HCT116 (cell line): ENCODE measurements around the gene NALCN. TPM values are rescaled to one million over a fixed set of nuclear protein-coding genes. Genes with fewer than 3 reads are reported as not detected.

Source experiments
- ATAC-seq: fragments of 200-7000 bp; cut with Tn5 transposase; 2 replicates; pipeline ENCODE4 v1.9.1; 2020; ENCODE audit warnings: mild to moderate bottlenecking, moderate library complexity
- Bru-seq: library from RNA; stranded (reverse); fragments of 400-500 nt; gene quantifications from one replicate; lab custom pipeline; 2021; lab: Mats Ljungman, UMichigan
- BruChase-seq, 2 experiments: library from RNA; stranded (reverse); fragments of 400-500 nt; gene quantifications; one replicate each; lab custom pipeline; 2021; lab: Mats Ljungman, UMichigan
- BruUV-seq: library from RNA; stranded (reverse); fragments of 400-500 nt; replicated peaks from 2 replicates; lab custom pipeline; 2021; lab: Mats Ljungman, UMichigan
- CTCF ChIA-PET: fragments of 300-600 bp; sonication (Branson Sonifier 250); formaldehyde crosslinking; loops from one replicate; lab custom pipeline; 2021; ENCODE audit warnings: antibody characterized with exemption; lab: Charles Lee
- POLR2A ChIA-PET: fragments of 300-600, 350-600 bp; sonication (Branson Sonifier 250); formaldehyde crosslinking; loops from one replicate; lab custom pipeline; 2021; ENCODE audit warnings: antibody characterized with exemption; lab: Charles Lee
- RAD21 ChIA-PET, 2 experiments: fragments of 300-600 bp; sonication (Branson Sonifier 250); formaldehyde crosslinking; loops; one replicate each; lab custom pipeline; 2023; ENCODE audit warnings: low total read pairs in 2 of 2; ENCODE audit not compliant: uncharacterized antibody in 2 of 2, unreplicated experiment in 2 of 2, low non-redundant PET in 1 of 2; lab: Charles Lee
- DNase-seq: peaks from one replicate; pipeline ENCODE4 v3.0.0-alpha.2; 2010; ENCODE audit warnings: low read depth, low spot score
- H2AFZ ChIP-seq: fragments of 200-600 bp; shearing (Covaris generic), sonication (generic); 2 replicates; pipeline ENCODE4 v1.6.1; 2017; ENCODE audit warnings: low read depth, mixed run types, mixed read lengths, antibody characterized with exemption, low read length; ENCODE audit not compliant: poor library complexity, severe bottlenecking
- H3K27ac ChIP-seq: 2 replicates; pipeline ENCODE4 v1.5.1; 2012; ENCODE audit warnings: low read depth, low read length
- H3K27me3 ChIP-seq: fragments of 200-600 bp; sonication (generic); 2 replicates; pipeline ENCODE4 v1.6.1; 2016; ENCODE audit warnings: mixed run types, low read length, mixed read lengths; ENCODE audit not compliant: insufficient read depth
- H3K36me3 ChIP-seq, 2 experiments: fragments of 200-500 bp in 1 of 2; fragments of 200-600 bp in 1 of 2; sonication (Bioruptor generic) in 1 of 2; sonication (generic) in 1 of 2; 2 replicates each; pipeline versions ENCODE4 v1.5.1 to v1.6.1; 2014 to 2016; ENCODE audit warnings: low read length in 2 of 2, inconsistent platforms in 1 of 2, mixed read lengths in 1 of 2, mixed run types in 1 of 2; ENCODE audit not compliant: insufficient read depth in 2 of 2, control insufficient read depth in 1 of 2
- H3K4me1 ChIP-seq, 2 experiments: fragments of 200-600 bp in 1 of 2; sonication (generic) in 1 of 2; 2 replicates each; pipeline versions ENCODE4 v1.5.1 to v1.6.1; 2012 to 2017; ENCODE audit warnings: low read length in 2 of 2, inconsistent platforms in 1 of 2, mild to moderate bottlenecking in 1 of 2, mixed read lengths in 1 of 2, mixed run types in 1 of 2, moderate library complexity in 1 of 2; ENCODE audit not compliant: insufficient read depth in 2 of 2, control insufficient read depth in 1 of 2
- H3K4me2 ChIP-seq: fragments of 200-600 bp; sonication (generic); 2 replicates; pipeline ENCODE4 v1.6.1; 2017; ENCODE audit warnings: mixed run types, low read length, mixed read lengths
- H3K4me3 ChIP-seq, 2 experiments: fragments of 200-600 bp in 1 of 2; sonication (generic) in 1 of 2; replicated peaks in 1 of 2; 2 replicates each; pipeline ENCODE4 v1.5.1; 2011 to 2016; ENCODE audit warnings: low read length in 2 of 2, control low read depth in 1 of 2, low read depth in 1 of 2, mild to moderate bottlenecking in 1 of 2, mixed read lengths in 1 of 2, mixed run types in 1 of 2
- H3K79me2 ChIP-seq: fragments of 200-600 bp; sonication (generic); 2 replicates; pipeline ENCODE4 v1.6.1; 2017; ENCODE audit warnings: mild to moderate bottlenecking, mixed run types, low read length, moderate library complexity, mixed read lengths; ENCODE audit not compliant: insufficient read depth
- H3K9ac ChIP-seq: fragments of 200-600 bp; sonication (generic); 2 replicates; pipeline ENCODE4 v1.6.1; 2016; ENCODE audit warnings: low read length, mixed read lengths
- H3K9me2 ChIP-seq: fragments of 200-600 bp; sonication (generic), shearing (Covaris generic); 2 replicates; pipeline ENCODE4 v1.6.1; 2017; ENCODE audit warnings: mixed run types, mild to moderate bottlenecking, moderate library complexity; ENCODE audit not compliant: insufficient read depth
- H3K9me3 ChIP-seq, 2 experiments: fragments of 200-500 bp in 1 of 2; fragments of 200-600 bp in 1 of 2; sonication (Bioruptor generic) in 1 of 2; sonication (generic) in 1 of 2; 2 replicates each; pipeline ENCODE4 v1.6.1; 2014 to 2017; ENCODE audit warnings: low read length in 2 of 2, mixed read lengths in 2 of 2, inconsistent platforms in 1 of 2, low read depth in 1 of 2, mild to moderate bottlenecking in 1 of 2, mixed run types in 1 of 2, moderate library complexity in 1 of 2; ENCODE audit not compliant: control insufficient read depth in 1 of 2, insufficient read depth in 1 of 2
- H4K20me1 ChIP-seq: fragments of 200-600 bp; sonication (generic), shearing (Covaris generic); 2 replicates; pipeline ENCODE4 v1.6.1; 2017; ENCODE audit warnings: mixed run types, mild to moderate bottlenecking, moderate library complexity; ENCODE audit not compliant: insufficient read depth
- ATF3 ChIP-seq: IDR thresholded peaks from 2 replicates; pipeline ENCODE4 v1.6.1; 2012
- CEBPB ChIP-seq: IDR thresholded peaks from 2 replicates; pipeline ENCODE4 v1.6.1; 2012; ENCODE audit warnings: low read depth
- EGR1 ChIP-seq: IDR thresholded peaks from 2 replicates; pipeline ENCODE4 v1.6.1; 2012; ENCODE audit warnings: low read depth
- ELF1 ChIP-seq: IDR thresholded peaks from 2 replicates; pipeline ENCODE4 v1.6.1; 2012; ENCODE audit warnings: low read depth, borderline replicate concordance
- EZH2 ChIP-seq: fragments of 200-600 bp; sonication (generic); IDR thresholded peaks from 2 replicates; pipeline ENCODE4 v1.6.1; 2017; ENCODE audit warnings: antibody characterized with exemption, mixed run types
- FOSL1 ChIP-seq: IDR thresholded peaks from 2 replicates; pipeline ENCODE4 v1.6.1; 2012; ENCODE audit warnings: low read depth
- JUND ChIP-seq: IDR thresholded peaks from 2 replicates; pipeline ENCODE4 v1.6.1; 2012
- MAX ChIP-seq: IDR thresholded peaks from 2 replicates; pipeline ENCODE4 v1.6.1; 2012
- POLR2AphosphoS5 ChIP-seq: IDR thresholded peaks from 2 replicates; pipeline ENCODE4 v1.6.1; 2011; ENCODE audit warnings: mild to moderate bottlenecking, low read depth, low read length, moderate library complexity
- RAD21 ChIP-seq: IDR thresholded peaks from 2 replicates; pipeline ENCODE4 v1.6.1; 2012; ENCODE audit warnings: low read depth, mild to moderate bottlenecking
- REST ChIP-seq: IDR thresholded peaks from 2 replicates; pipeline ENCODE4 v1.6.1; 2012; ENCODE audit warnings: low read depth
- SIN3A ChIP-seq: IDR thresholded peaks from 2 replicates; pipeline ENCODE4 v1.6.1; 2012; ENCODE audit warnings: low read depth
- SRF ChIP-seq: IDR thresholded peaks from 2 replicates; pipeline ENCODE4 v1.6.1; 2012; ENCODE audit warnings: low read depth
- TCF7L2 ChIP-seq: IDR thresholded peaks from 2 replicates; pipeline ENCODE4 v1.7.0; 2011; ENCODE audit warnings: borderline replicate concordance, inconsistent platforms; ENCODE audit not compliant: insufficient read depth, insufficient read length; ENCODE audit errors: extremely low read depth
- ZBTB33 ChIP-seq: IDR thresholded peaks from 2 replicates; pipeline ENCODE4 v1.6.1; 2011; ENCODE audit warnings: mild to moderate bottlenecking, low read length, moderate library complexity; ENCODE audit not compliant: insufficient replicate concordance; ENCODE audit errors: extremely low read depth
- ZFX ChIP-seq: fragments of 450-650 bp; IDR thresholded peaks from 2 replicates; pipeline ENCODE4 v1.6.1; 2017
- ZNF274 ChIP-seq: fragments of 200-500 bp; sonication (Bioruptor generic); IDR thresholded peaks from 2 replicates; pipeline ENCODE4 v1.6.1; 2014; ENCODE audit warnings: mild to moderate bottlenecking, low read depth, low read length, inconsistent platforms
- intact Hi-C: fragments of 100-400 bp; cut with micrococcal nuclease; formaldehyde crosslinking; loops from 2 replicates; pipeline ENCODE4 v1.10.0; 2022
- long read RNA-seq: library from polyadenylated mRNA; unstranded; transcript quantifications from one replicate; pipeline ENCODE4 v2.0.0, GENCODE V29; 2021; ENCODE audit not compliant: unreplicated experiment
- polyA plus RNA-seq: library from polyadenylated mRNA; unstranded; fragments of >200 nt; gene quantifications from 2 replicates; pipeline ENCODE4 v1.2.1, GENCODE V29; 2012; ENCODE audit warnings: missing spikeins
- total RNA-seq: library from RNA; stranded (reverse); gene quantifications from one replicate; pipeline ENCODE4 v1.2.1, GENCODE V29; 2021; ENCODE audit not compliant: unreplicated experiment

The NALCN gene
- total RNA-seq (not detected), Bru-seq, nascent RNA (percentile 1 among the genes with signal in this experiment), BruChase-seq, experiment 1, labeled RNA remaining after a 6-hour chase (percentile 1 among the genes with signal in this experiment), BruChase-seq, experiment 2, labeled RNA remaining after a 2-hour chase (percentile 1 among the genes with signal in this experiment)
- 0.01 TPM in 1 of 2 replicates, not detected in the other for polyA plus RNA-seq
- long read RNA-seq, result 0 reads

- H3K9me3 ChIP-seq, result peaks cover 0 to 12% of the 10 kb centered on the region in 2 experiments; a peak in 2 of 4 replicates
- TF ChIP-seq ATF3 (no peak), EGR1 (no peak), ZBTB33 (no peak), POLR2AphosphoS5 (no peak), ZFX (no peak), EZH2 (no peak), SRF (no peak), MAX (no peak), RAD21 (no peak), SIN3A (no peak), TCF7L2 (no peak), ZNF274 (no peak), CEBPB (no peak), JUND (no peak), REST (no peak), FOSL1 (no peak), ELF1 (no peak)
- DNase-seq (no peak), ATAC-seq (no peak)
- H3K36me3 ChIP-seq, result no peaks in the 10 kb centered on the region
- ChIA-PET POLR2A (no interaction called here), CTCF (no interaction called here), RAD21 (no interaction called here)
- H4K20me1 ChIP-seq, result no peaks in the 10 kb centered on the region
- H2AFZ ChIP-seq, result no peak within 1 kb of the TSS
- H3K4me2 ChIP-seq, result no peak within 1 kb of the TSS
- no peak within 1 kb of the TSS for H3K27ac ChIP-seq
- intact Hi-C loops, result no loop called here
- H3K4me3 ChIP-seq, result no peak within 1 kb of the TSS
- H3K4me1 ChIP-seq, result no peaks in the 10 kb centered on the region
- BruUV-seq, result no TSS peak
- no peaks in the 10 kb centered on the region for H3K79me2 ChIP-seq
- no peaks in the 10 kb centered on the region for H3K9me2 ChIP-seq
- no peaks in the 10 kb centered on the region for H3K27me3 ChIP-seq
- H3K9ac ChIP-seq, result no peak within 1 kb of the TSS
Measured at GRCh38 chr13:101416181-101417042, at the start of gene NALCN. Gene NALCN, minus strand, starts transcription at chr13:101416508. Its CDS starts 17,382 bp downstream, at chr13:101399126.
